NOMO-1 treated with dmso at 0.1 percent for 144 hours (cell line): ENCODE results near the gene TMEM59L.
"Not testable (repeated sequence)": the region's sequence is repeated elsewhere in the genome, so short reads cannot be mapped to it uniquely, and the experiment has no call there.

Experiments used
- DNase-seq: peaks from one replicate; lab custom pipeline; 2025; ENCODE audit not compliant: unreplicated experiment; lab: John Stamatoyannopoulos, UW

The TMEM59L gene

GRCh38 chr19:18612772-18613588 is at the start of gene TMEM59L:
TMEM59L (plus strand) TSS chr19:18612870; CDS start chr19:18612959, 89 bp downstream.
- no peak for DNase-seq

GRCh38 chr19:18566953-18567352 is 45.7 kb upstream of the TMEM59L start:
- DNase-seq, result no peak

GRCh38 chr19:18568367-18568766 is 44.3 kb upstream of the TMEM59L start:
- no peak for DNase-seq

- DNase-seq, result peak; percentile 94
These were observed 40.9 kb upstream of the TMEM59L start, which contains the start of gene UBA52 for GRCh38 chr19:18571564-18572344. UBA52 (plus strand) TSS chr19:18571857; CDS start chr19:18573301, 1,444 bp downstream.

GRCh38 chr19:18574691-18575291 is 37.9 kb upstream of the TMEM59L start:
- no peak for DNase-seq

GRCh38 chr19:18576383-18576782 is 36.3 kb upstream of the TMEM59L start:
- DNase-seq, result no peak

- DNase-seq, result no peak
These were observed 35.2 kb upstream of the TMEM59L start for GRCh38 chr19:18577365-18577914.

GRCh38 chr19:18580311-18580710 is 32.4 kb upstream of the TMEM59L start:
- no peak for DNase-seq

GRCh38 chr19:18586306-18586705 is 26.4 kb upstream of the TMEM59L start:
- DNase-seq, result peak; percentile 43

GRCh38 chr19:18587561-18587960 is 25.1 kb upstream of the TMEM59L start:
- no peak for DNase-seq

GRCh38 chr19:18587962-18588610 is 24.6 kb upstream of the TMEM59L start:
- DNase-seq, result no peak

GRCh38 chr19:18588611-18589379 is 23.9 kb upstream of the TMEM59L start, which contains the start of gene REX1BD:
REX1BD (plus strand) TSS chr19:18588798; CDS start chr19:18588802, 4 bp downstream.
- DNase-seq, result peak; percentile 75

- peak; percentile 23 for DNase-seq
These were observed 23.0 kb upstream of the TMEM59L start for GRCh38 chr19:18589380-18590272.

GRCh38 chr19:18590273-18591272 is 22.1 kb upstream of the TMEM59L start:
- DNase-seq, result no peak

GRCh38 chr19:18591735-18592385 is 20.8 kb upstream of the TMEM59L start:
- no peak for DNase-seq

- not testable (repeated sequence) for DNase-seq
These were observed 19.9 kb upstream of the TMEM59L start for GRCh38 chr19:18592732-18593131.
